Hepatocyte (in vitro differentiated cells): ENCODE measurements around the gene INTU.

Experiments used
- CTCF ChIP-seq: fragments of 200-600 bp; sonication (generic); IDR thresholded peaks from 2 replicates; pipeline ENCODE4 v1.5.1; 2016; ENCODE audit warnings: antibody characterized with exemption, mild to moderate bottlenecking; ENCODE audit not compliant: poor library complexity
- EZH2 ChIP-seq: fragments of 200-600 bp; sonication (generic); IDR thresholded peaks from 2 replicates; pipeline ENCODE4 v1.6.1; 2016; ENCODE audit warnings: antibody characterized with exemption, mild to moderate bottlenecking, borderline replicate concordance
- EZH2phosphoT487 ChIP-seq: fragments of 200-600 bp; sonication (generic); IDR thresholded peaks from one replicate; pipeline ENCODE4 v1.6.1; 2018; ENCODE audit warnings: antibody characterized with exemption, mild to moderate bottlenecking, low read depth, moderate library complexity; ENCODE audit not compliant: unreplicated experiment, severe bottlenecking

- TF ChIP-seq CTCF (peak; percentile 52), EZH2phosphoT487 (no peak), EZH2 (no peak)
These were observed 31.7 kb upstream of the INTU start for GRCh38 chr4:127601029-127601428.
